ENCODE results near the gene ADGRV1.
"Not testable (repeated sequence)": the region's sequence is repeated elsewhere in the genome, so short reads cannot be mapped to it uniquely, and the experiment has no call there.

Gene ADGRV1

GRCh38 chr5:91006713-91007112 is 448.1 kb downstream of the ADGRV1 start:
- no peak for DNase-seq

GRCh38 chr5:91007251-91007650 is 448.7 kb downstream of the ADGRV1 start:
- no peak for DNase-seq

- no peak for DNase-seq
Measured at GRCh38 chr5:91007780-91008402, 449.3 kb downstream of the ADGRV1 start.

GRCh38 chr5:91010090-91010489 is 451.5 kb downstream of the ADGRV1 start:
- no peak for DNase-seq

- DNase-seq, result no peak
Measured at GRCh38 chr5:91011029-91011428, 452.4 kb downstream of the ADGRV1 start.

- DNase-seq, result not testable (repeated sequence)
Measured at GRCh38 chr5:91012867-91013266, 454.3 kb downstream of the ADGRV1 start.

- no peak for DNase-seq
Measured at GRCh38 chr5:91016322-91016721, 457.7 kb downstream of the ADGRV1 start.

- DNase-seq, result no peak
Measured at GRCh38 chr5:91016954-91017700, 458.5 kb downstream of the ADGRV1 start.

GRCh38 chr5:91018200-91018599 is 459.6 kb downstream of the ADGRV1 start:
- DNase-seq, result no peak

- DNase-seq, result no peak
Measured at GRCh38 chr5:91018712-91019371, 460.2 kb downstream of the ADGRV1 start.

GRCh38 chr5:91020065-91020800 is 461.6 kb downstream of the ADGRV1 start:
- no peak for DNase-seq

GRCh38 chr5:91022518-91022917 is 463.9 kb downstream of the ADGRV1 start:
- no peak for DNase-seq

GRCh38 chr5:91024206-91024605 is 465.6 kb downstream of the ADGRV1 start:
- DNase-seq, result no peak

- DNase-seq, result no peak
Measured at GRCh38 chr5:91024727-91025126, 466.1 kb downstream of the ADGRV1 start.

- no peak for DNase-seq
Measured at GRCh38 chr5:91025449-91025848, 466.9 kb downstream of the ADGRV1 start.

- no peak for DNase-seq
Measured at GRCh38 chr5:91025956-91026355, 467.4 kb downstream of the ADGRV1 start.

- DNase-seq, result no peak
Measured at GRCh38 chr5:91026466-91026865, 467.9 kb downstream of the ADGRV1 start.

- DNase-seq, result peak in 1 of 14 donors; percentile 0
Measured at GRCh38 chr5:91027405-91028139, 469.0 kb downstream of the ADGRV1 start.

- no peak for DNase-seq
Measured at GRCh38 chr5:91028499-91028956, 469.9 kb downstream of the ADGRV1 start.

- no peak for DNase-seq
Measured at GRCh38 chr5:91030521-91031401, 472.2 kb downstream of the ADGRV1 start.

GRCh38 chr5:91031402-91031752 is 472.8 kb downstream of the ADGRV1 start:
- DNase-seq, result no peak
